BLaER1 (cell line): Measurements from ENCODE around the gene RPEL1.
"Not testable (repeated sequence)": the region's sequence is repeated elsewhere in the genome, so short reads cannot be mapped to it uniquely, and the experiment has no call there.

Experiments used
- H3K27ac ChIP-seq: shearing (Covaris generic); formaldehyde crosslinking; 2 replicates; pipeline ENCODE4 v1.8.1; 2022
- H3K27me3 ChIP-seq: shearing (Covaris generic); formaldehyde crosslinking; 2 replicates; pipeline ENCODE4 v1.8.1; 2022
- H3K36me3 ChIP-seq: shearing (Covaris generic); formaldehyde crosslinking; 2 replicates; pipeline ENCODE4 v1.8.1; 2022
- H3K4me1 ChIP-seq: shearing (Covaris generic); formaldehyde crosslinking; 2 replicates; pipeline ENCODE4 v1.8.1; 2022
- H3K4me2 ChIP-seq: shearing (Covaris generic); formaldehyde crosslinking; 2 replicates; pipeline ENCODE4 v1.8.1; 2022
- H3K4me3 ChIP-seq: shearing (Covaris generic); formaldehyde crosslinking; 2 replicates; pipeline ENCODE4 v1.8.1; 2022
- H3K9ac ChIP-seq: shearing (Covaris generic); formaldehyde crosslinking; 2 replicates; pipeline ENCODE4 v1.8.1; 2022
- H3K9me3 ChIP-seq: shearing (Covaris generic); formaldehyde crosslinking; 2 replicates; pipeline ENCODE4 v1.8.1; 2022
- H4K20me1 ChIP-seq: shearing (Covaris generic); formaldehyde crosslinking; 2 replicates; pipeline ENCODE4 v1.8.1; 2022
- Cebpa-rat ChIP-seq: shearing (Covaris generic); IDR thresholded peaks from 2 replicates; pipeline ENCODE4 v1.8.1; 2022

RPEL1 gene

GRCh38 chr10:103257812-103258211 is 12.1 kb downstream of the RPEL1 start:
- Histone ChIP-seq H3K4me1 (no peaks in the 10 kb centered on the region), H3K27ac (no peak overlapping the region), H3K4me3 (no peak overlapping the region), H3K27me3 (no peaks in the 10 kb centered on the region), H3K9me3 (peaks cover 35% of the 10 kb centered on the region), H3K36me3 (no peaks in the 10 kb centered on the region), H3K9ac (no peak overlapping the region), H4K20me1 (no peaks in the 10 kb centered on the region), H3K4me2 (no peak overlapping the region)
- TF ChIP-seq Cebpa-rat, result no peak

GRCh38 chr10:103258928-103259327 is 13.2 kb downstream of the RPEL1 start:
- H3K36me3 ChIP-seq, H3K4me2 ChIP-seq, H3K9ac ChIP-seq, H4K20me1 ChIP-seq, H3K4me1 ChIP-seq, H3K27ac ChIP-seq, H3K4me3 ChIP-seq, H3K27me3 ChIP-seq: not testable (repeated sequence)
- peaks cover 35% of the 10 kb centered on the region for H3K9me3 ChIP-seq

GRCh38 chr10:103259989-103260388 is 14.3 kb downstream of the RPEL1 start:
- Histone ChIP-seq H3K27me3 (no peaks in the 10 kb centered on the region), H3K4me3 (no peak overlapping the region), H3K9ac (no peak overlapping the region), H3K4me2 (no peak overlapping the region), H4K20me1 (no peaks in the 10 kb centered on the region), H3K4me1 (no peaks in the 10 kb centered on the region), H3K27ac (no peak overlapping the region), H3K9me3 (peaks cover 35% of the 10 kb centered on the region), H3K36me3 (no peaks in the 10 kb centered on the region)
- TF ChIP-seq Cebpa-rat, result no peak

GRCh38 chr10:103262229-103262628 is 16.5 kb downstream of the RPEL1 start:
- no peaks in the 10 kb centered on the region for H3K27me3 ChIP-seq
- H3K4me1 ChIP-seq, result no peaks in the 10 kb centered on the region
- H3K27ac ChIP-seq, result no peak overlapping the region
- no peaks in the 10 kb centered on the region for H4K20me1 ChIP-seq
- no peak overlapping the region for H3K4me2 ChIP-seq
- no peak overlapping the region for H3K4me3 ChIP-seq
- H3K9ac ChIP-seq, result no peak overlapping the region
- peaks cover 35% of the 10 kb centered on the region for H3K9me3 ChIP-seq
- H3K36me3 ChIP-seq, result no peaks in the 10 kb centered on the region
- no peak for TF ChIP-seq Cebpa-rat

GRCh38 chr10:103265717-103266329 is 20.1 kb downstream of the RPEL1 start:
- no peak overlapping the region for H3K27ac ChIP-seq
- H4K20me1 ChIP-seq, result no peaks in the 10 kb centered on the region
- H3K4me3 ChIP-seq, result no peak overlapping the region
- H3K27me3 ChIP-seq, result no peaks in the 10 kb centered on the region
- no peak overlapping the region for H3K4me2 ChIP-seq
- H3K4me1 ChIP-seq, result no peaks in the 10 kb centered on the region
- peaks cover 9% of the 10 kb centered on the region; the same call in 1 of the 2 replicates for H3K9me3 ChIP-seq
- no peak for TF ChIP-seq Cebpa-rat
- H3K36me3 ChIP-seq, result no peaks in the 10 kb centered on the region
- H3K9ac ChIP-seq, result no peak overlapping the region

GRCh38 chr10:103273041-103273441 is 27.4 kb downstream of the RPEL1 start:
- Histone ChIP-seq H3K9ac (no peak overlapping the region), H3K36me3 (no peaks in the 10 kb centered on the region), H3K27ac (no peak overlapping the region), H4K20me1 (peaks cover 25% of the 10 kb centered on the region), H3K4me1 (peaks cover 19% of the 10 kb centered on the region), H3K4me3 (no peak overlapping the region), H3K4me2 (no peak overlapping the region), H3K27me3 (peaks cover 30% of the 10 kb centered on the region), H3K9me3 (peaks cover 9% of the 10 kb centered on the region)
- no peak for TF ChIP-seq Cebpa-rat

GRCh38 chr10:103276251-103276895 is 30.7 kb downstream of the RPEL1 start:
- Histone ChIP-seq H3K36me3 (no peaks in the 10 kb centered on the region), H3K27ac (no peak overlapping the region), H3K4me2 (peak overlapping the region; percentile 95), H3K4me3 (peak overlapping the region; percentile 68), H4K20me1 (peaks cover 51% of the 10 kb centered on the region), H3K9me3 (peaks cover 17% of the 10 kb centered on the region), H3K27me3 (peaks cover 47% of the 10 kb centered on the region), H3K4me1 (peaks cover 24% of the 10 kb centered on the region), H3K9ac (no peak overlapping the region)
- no peak for TF ChIP-seq Cebpa-rat

- Histone ChIP-seq H3K4me1 (peaks cover 24% of the 10 kb centered on the region), H4K20me1 (peaks cover 57% of the 10 kb centered on the region), H3K27ac (no peak within 1 kb of the TSS), H3K4me3 (peak within 1 kb of the TSS; percentile 68), H3K4me2 (peak within 1 kb of the TSS; percentile 95), H3K36me3 (no peaks in the 10 kb centered on the region), H3K9ac (peak within 1 kb of the TSS; percentile 41; the same call in 1 of the 2 replicates), H3K27me3 (peaks cover 47% of the 10 kb centered on the region), H3K9me3 (peaks cover 17% of the 10 kb centered on the region)
- TF ChIP-seq Cebpa-rat, result no peak
Observed at GRCh38 chr10:103276896-103277712, 31.4 kb downstream of the RPEL1 start, which contains the start of gene INA. Gene INA, plus strand, starts transcription at chr10:103277138. Its CDS starts 74 bp downstream, at chr10:103277212.

GRCh38 chr10:103277713-103278536 is 32.2 kb downstream of the RPEL1 start:
- H3K27me3 ChIP-seq, result peaks cover 47% of the 10 kb centered on the region
- peaks cover 17% of the 10 kb centered on the region for H3K9me3 ChIP-seq
- peaks cover 57% of the 10 kb centered on the region for H4K20me1 ChIP-seq
- H3K36me3 ChIP-seq, result no peaks in the 10 kb centered on the region
- no peak overlapping the region for H3K9ac ChIP-seq
- H3K4me3 ChIP-seq, result peak overlapping the region; percentile 68
- H3K4me2 ChIP-seq, result peak overlapping the region; percentile 95
- no peak overlapping the region for H3K27ac ChIP-seq
- TF ChIP-seq Cebpa-rat, result no peak
- H3K4me1 ChIP-seq, result peaks cover 24% of the 10 kb centered on the region
